Measurements from ENCODE around the gene TBC1D9B.

Gene TBC1D9B

DNA sequence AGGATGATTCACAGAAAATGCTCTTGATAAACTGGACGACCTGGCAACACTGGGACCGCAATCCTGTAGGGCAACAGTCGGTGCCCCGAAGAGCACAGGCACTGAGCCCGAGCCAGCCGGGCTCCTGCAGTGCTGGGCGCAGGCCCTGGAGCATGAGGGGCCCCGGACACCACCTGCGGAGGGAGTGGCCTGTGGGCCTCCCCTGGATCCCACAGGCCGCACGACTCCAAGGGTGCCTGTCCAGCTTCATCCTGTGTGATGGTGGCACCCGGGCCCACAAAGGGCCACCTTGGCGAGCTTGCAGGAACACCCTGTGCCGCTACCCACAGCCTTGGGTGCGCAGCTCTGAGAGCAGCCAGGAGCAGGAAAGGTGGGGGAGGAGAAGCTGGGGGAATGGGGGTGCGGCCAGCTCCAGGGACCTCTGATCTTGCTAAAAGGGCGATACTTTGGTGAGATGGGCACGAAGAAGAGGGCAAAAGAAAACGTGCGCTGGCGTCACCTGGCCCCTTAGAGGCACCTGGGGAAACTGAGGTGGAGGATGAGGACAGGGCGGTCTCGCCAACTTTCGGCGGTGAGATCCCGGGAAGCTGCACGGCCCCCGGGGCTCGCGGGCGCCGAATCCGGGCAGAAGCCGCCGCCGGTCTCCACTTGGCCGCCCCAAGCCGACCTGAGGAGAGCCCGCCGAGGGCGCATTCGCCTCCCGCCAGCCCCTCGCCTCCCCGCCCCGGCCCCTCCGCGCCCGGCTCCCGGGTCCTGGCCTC lies 722 bp downstream of the TBC1D9B start:
- Histone ChIP-seq H3K27me3 (ENCODE audit: insufficient read depth, low read length, poor library complexity) (no peaks in the 10 kb centered on the region), H3K9ac (ENCODE audit: low read depth, low read length) (peak overlapping the region; percentile 71), H3K4me2 (ENCODE audit: insufficient read depth, low read length) (peak overlapping the region; percentile 87), H3K79me2 (ENCODE audit: insufficient read depth, low read length) (peaks cover 34% of the 10 kb centered on the region), H3K4me3 (ENCODE audit: low read depth in 1 of 2, low read length in 2 of 2) (peak overlapping the region; percentile 79 to 93; a peak in 3 of 4 replicates), H3K36me3 (ENCODE audit: insufficient read depth, low read length) (peaks cover 42% of the 10 kb centered on the region), H4K20me1 (ENCODE audit: insufficient read depth, low read length) (peaks cover 19% of the 10 kb centered on the region), H3K9me3 (ENCODE audit: insufficient read depth, low read length, severe bottlenecking) (no peaks in the 10 kb centered on the region), H3K27ac (ENCODE audit: low read length) (peak overlapping the region; percentile 3; the same call in 1 of the 2 replicates), H2AFZ (ENCODE audit: low read depth, low read length) (peak overlapping the region; percentile 68), H3K4me1 (ENCODE audit: insufficient read depth, low read length) (peaks cover 34% of the 10 kb centered on the region)
- ATAC-seq (ENCODE audit: insufficient read depth, low read depth) = peak; percentile 61
- DNase-seq = peak; percentile 57
- TF ChIP-seq, protein P1, sequence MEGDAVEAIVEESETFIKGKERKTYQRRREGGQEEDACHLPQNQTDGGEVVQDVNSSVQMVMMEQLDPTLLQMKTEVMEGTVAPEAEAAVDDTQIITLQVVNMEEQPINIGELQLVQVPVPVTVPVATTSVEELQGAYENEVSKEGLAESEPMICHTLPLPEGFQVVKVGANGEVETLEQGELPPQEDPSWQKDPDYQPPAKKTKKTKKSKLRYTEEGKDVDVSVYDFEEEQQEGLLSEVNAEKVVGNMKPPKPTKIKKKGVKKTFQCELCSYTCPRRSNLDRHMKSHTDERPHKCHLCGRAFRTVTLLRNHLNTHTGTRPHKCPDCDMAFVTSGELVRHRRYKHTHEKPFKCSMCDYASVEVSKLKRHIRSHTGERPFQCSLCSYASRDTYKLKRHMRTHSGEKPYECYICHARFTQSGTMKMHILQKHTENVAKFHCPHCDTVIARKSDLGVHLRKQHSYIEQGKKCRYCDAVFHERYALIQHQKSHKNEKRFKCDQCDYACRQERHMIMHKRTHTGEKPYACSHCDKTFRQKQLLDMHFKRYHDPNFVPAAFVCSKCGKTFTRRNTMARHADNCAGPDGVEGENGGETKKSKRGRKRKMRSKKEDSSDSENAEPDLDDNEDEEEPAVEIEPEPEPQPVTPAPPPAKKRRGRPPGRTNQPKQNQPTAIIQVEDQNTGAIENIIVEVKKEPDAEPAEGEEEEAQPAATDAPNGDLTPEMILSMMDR (IDR thresholded peaks at IDR 0.05; ENCODE audit: borderline replicate concordance, extremely low read depth, low read length, poor library complexity, severe bottlenecking) = no peak

DNA sequence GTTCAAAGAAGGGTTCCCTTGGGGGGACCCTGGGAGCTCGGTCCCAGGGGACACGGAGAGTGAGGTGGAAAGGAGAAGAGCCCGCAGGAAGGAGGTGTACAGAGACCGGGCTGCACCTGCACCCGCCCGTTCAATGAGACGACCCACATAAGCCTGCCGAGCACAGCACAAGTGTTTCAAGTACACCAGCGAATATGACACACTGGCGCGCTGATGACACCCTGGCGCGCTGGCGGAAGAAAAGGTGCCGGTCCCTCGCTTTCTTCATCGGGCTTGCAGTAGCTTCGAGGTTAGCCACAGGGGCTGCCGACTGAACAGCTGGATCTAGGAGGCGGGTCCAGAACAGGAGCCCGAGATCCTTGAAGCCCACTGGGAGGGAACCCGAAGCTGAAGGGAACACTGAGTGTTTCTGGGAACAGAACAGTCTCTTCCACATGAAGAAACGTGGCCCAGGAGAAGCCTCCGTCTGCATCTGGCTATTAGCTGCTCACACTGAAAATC lies 1.4 kb downstream of the TBC1D9B start:
- peaks cover 20% of the 10 kb centered on the region for H4K20me1 ChIP-seq (ENCODE audit: insufficient read depth, low read length)
- H3K27me3 ChIP-seq (ENCODE audit: insufficient read depth, low read length, poor library complexity) = no peaks in the 10 kb centered on the region
- ATAC-seq (ENCODE audit: insufficient read depth, low read depth) (no peak), DNase-seq (peak; percentile 18)
- peak overlapping the region; percentile 87 for H3K4me2 ChIP-seq (ENCODE audit: insufficient read depth, low read length)
- H3K79me2 ChIP-seq (ENCODE audit: insufficient read depth, low read length) = peaks cover 36% of the 10 kb centered on the region
- H3K4me3 ChIP-seq (ENCODE audit: low read depth in 1 of 2, low read length in 2 of 2) = peak overlapping the region; percentile 79 to 93; a peak in 3 of 4 replicates
- peaks cover 44% of the 10 kb centered on the region for H3K36me3 ChIP-seq (ENCODE audit: insufficient read depth, low read length)
- peak overlapping the region; percentile 3; the same call in 1 of the 2 replicates for H3K27ac ChIP-seq (ENCODE audit: low read length)
- no peak overlapping the region for H2AFZ ChIP-seq (ENCODE audit: low read depth, low read length)
- no peak for TF ChIP-seq EZH2 (IDR thresholded peaks at IDR 0.05; ENCODE audit: borderline replicate concordance, low read depth, low read length, severe bottlenecking)
- TF ChIP-seq, protein P1 (IDR thresholded peaks at IDR 0.05; ENCODE audit: borderline replicate concordance, extremely low read depth, low read length, poor library complexity, severe bottlenecking) = no peak
- no peaks in the 10 kb centered on the region for H3K9me3 ChIP-seq (ENCODE audit: insufficient read depth, low read length, severe bottlenecking)
- peaks cover 34% of the 10 kb centered on the region for H3K4me1 ChIP-seq (ENCODE audit: insufficient read depth, low read length)
- H3K9ac ChIP-seq (ENCODE audit: low read depth, low read length) = peak overlapping the region; percentile 71

DNA sequence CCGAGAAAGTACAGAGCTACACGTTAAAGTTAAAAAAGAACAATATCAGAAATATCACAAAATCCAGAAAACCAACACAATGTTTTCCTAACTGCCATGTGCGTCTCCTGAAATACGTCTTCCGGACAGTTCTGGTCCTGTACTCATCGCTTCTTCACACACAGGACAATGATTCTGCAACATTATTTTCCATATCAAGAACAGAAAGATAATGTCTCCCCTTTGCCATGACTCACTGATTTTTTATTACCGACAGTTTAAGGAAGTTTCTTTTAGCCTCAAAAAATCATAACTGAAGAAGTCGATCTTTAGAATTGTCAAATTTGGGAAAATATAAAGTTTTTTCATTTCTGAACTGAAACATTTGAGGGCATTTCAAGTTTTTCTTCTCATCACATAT lies 2.5 kb downstream of the TBC1D9B start:
- Histone ChIP-seq H2AFZ (ENCODE audit: low read depth, low read length) (no peak overlapping the region), H3K4me1 (ENCODE audit: insufficient read depth, low read length) (peaks cover 34% of the 10 kb centered on the region), H3K9me3 (ENCODE audit: insufficient read depth, low read length, severe bottlenecking) (no peaks in the 10 kb centered on the region), H3K79me2 (ENCODE audit: insufficient read depth, low read length) (peaks cover 36% of the 10 kb centered on the region), H4K20me1 (ENCODE audit: insufficient read depth, low read length) (peaks cover 20% of the 10 kb centered on the region), H3K4me2 (ENCODE audit: insufficient read depth, low read length) (no peak overlapping the region), H3K27ac (ENCODE audit: low read length) (no peak overlapping the region), H3K9ac (ENCODE audit: low read depth, low read length) (no peak overlapping the region), H3K36me3 (ENCODE audit: insufficient read depth, low read length) (peaks cover 54% of the 10 kb centered on the region), H3K4me3 (ENCODE audit: low read depth in 1 of 2, low read length in 2 of 2) (no peak overlapping the region), H3K27me3 (ENCODE audit: insufficient read depth, low read length, poor library complexity) (no peaks in the 10 kb centered on the region)
- TF ChIP-seq, protein P1 (IDR thresholded peaks at IDR 0.05; ENCODE audit: borderline replicate concordance, extremely low read depth, low read length, poor library complexity, severe bottlenecking) = no peak
- TF ChIP-seq EZH2 (IDR thresholded peaks at IDR 0.05; ENCODE audit: borderline replicate concordance, low read depth, low read length, severe bottlenecking) = no peak
- no peak for DNase-seq
- ATAC-seq (ENCODE audit: insufficient read depth, low read depth) = no peak
